ENCODE data around the gene PAQR9.
"Not testable (repeated sequence)": the region's sequence is repeated elsewhere in the genome, so short reads cannot be mapped to it uniquely, and the experiment has no call there.

The PAQR9 gene

DNA sequence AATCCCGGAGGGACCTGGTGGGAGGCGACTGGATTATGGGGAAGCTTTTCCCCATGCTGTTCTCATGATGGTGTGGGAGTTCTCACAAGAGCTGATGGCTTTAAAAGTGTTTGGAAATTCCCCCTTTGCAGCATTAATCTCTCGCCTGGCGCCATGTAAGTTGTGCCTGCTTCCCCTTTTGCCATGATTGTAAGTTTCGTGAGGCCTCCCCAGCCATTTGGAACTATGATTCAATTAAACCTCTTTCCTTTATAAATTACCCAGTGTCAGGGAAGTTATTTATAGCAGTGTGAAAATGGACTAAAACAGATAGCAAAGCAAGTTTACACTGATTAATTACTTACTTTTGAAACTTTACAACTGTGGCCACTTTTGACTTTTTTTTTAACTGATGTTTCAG lies 27.2 kb upstream of the PAQR9 start:
- no peak overlapping the region for H3K4me3 Mint-ChIP-seq
- peaks cover 16% of the 10 kb centered on the region for H3K27me3 Mint-ChIP-seq
- no peaks in the 10 kb centered on the region for H3K36me3 Mint-ChIP-seq (ENCODE audit: low read depth)
- no peak overlapping the region for H3K27ac Mint-ChIP-seq
- DNase-seq: no peak
- H3K4me1 Mint-ChIP-seq (ENCODE audit: low read depth): peaks cover 6% of the 10 kb centered on the region
- no peaks in the 10 kb centered on the region for H3K9me3 Mint-ChIP-seq

DNA sequence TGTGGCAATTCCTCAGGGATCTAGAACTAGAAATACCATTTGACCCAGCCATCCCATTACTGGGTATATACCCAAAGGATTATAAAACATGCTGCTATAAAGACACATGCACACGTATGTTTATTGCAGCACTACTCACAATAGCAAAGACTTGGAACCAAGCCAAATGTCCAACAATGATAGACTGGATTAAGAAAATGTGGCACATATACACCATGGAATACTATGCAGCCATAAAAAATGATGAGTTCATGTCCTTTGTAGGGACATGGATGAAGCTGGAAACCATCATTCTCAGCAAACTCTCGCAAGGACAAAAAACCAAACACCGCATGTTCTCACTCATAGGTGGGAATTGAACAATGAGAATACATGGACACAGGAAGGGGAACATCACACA lies 25.4 kb upstream of the PAQR9 start:
- H3K27me3 Mint-ChIP-seq; DNase-seq; H3K4me1 Mint-ChIP-seq (ENCODE audit: low read depth); H3K27ac Mint-ChIP-seq; H3K9me3 Mint-ChIP-seq; H3K4me3 Mint-ChIP-seq; H3K36me3 Mint-ChIP-seq (ENCODE audit: low read depth): not testable (repeated sequence)

DNA sequence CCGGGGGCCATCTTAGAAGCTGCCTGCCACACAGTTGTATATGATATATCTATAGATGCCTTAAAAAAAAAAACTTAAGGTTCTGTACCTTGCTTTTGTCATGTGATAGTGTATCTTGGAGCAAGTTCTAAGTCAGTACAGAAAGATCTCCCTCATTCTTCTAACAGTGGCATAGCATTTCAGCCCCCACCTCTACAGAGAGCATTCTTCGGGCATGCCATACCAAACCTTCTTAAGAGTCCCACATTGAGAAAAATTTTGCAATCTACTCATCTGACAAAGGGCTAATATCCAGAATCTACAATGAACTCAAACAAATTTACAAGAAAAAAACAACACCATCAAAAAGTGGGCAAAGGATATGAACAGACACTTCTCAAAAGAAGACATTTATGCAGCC lies 24.7 kb upstream of the PAQR9 start:
- not testable (repeated sequence) for H3K27ac Mint-ChIP-seq; H3K27me3 Mint-ChIP-seq; H3K4me1 Mint-ChIP-seq (ENCODE audit: low read depth); H3K9me3 Mint-ChIP-seq; DNase-seq; H3K36me3 Mint-ChIP-seq (ENCODE audit: low read depth); H3K4me3 Mint-ChIP-seq

DNA sequence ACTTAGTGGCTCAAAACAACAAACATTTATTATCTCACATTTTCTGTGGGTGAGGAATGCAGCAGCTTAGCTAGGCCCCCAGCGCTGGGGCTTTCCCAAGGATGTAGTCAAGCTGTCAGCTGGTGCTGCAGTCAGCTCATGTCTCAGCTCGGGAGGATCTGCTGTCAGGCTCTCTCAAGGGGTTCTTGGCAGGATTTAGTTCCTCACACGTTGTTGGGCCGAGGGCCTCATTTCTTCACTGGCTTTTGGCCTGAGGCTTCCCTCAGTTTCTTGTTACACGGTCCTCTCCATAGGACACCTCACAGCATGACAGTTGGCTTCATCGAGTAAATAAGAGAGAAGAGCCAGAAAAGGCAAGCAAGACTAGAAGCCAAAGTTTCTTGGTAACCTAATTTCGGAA lies 24.2 kb upstream of the PAQR9 start:
- no peak overlapping the region for H3K4me3 Mint-ChIP-seq
- H3K4me1 Mint-ChIP-seq (ENCODE audit: low read depth): peaks cover 3% of the 10 kb centered on the region
- H3K36me3 Mint-ChIP-seq (ENCODE audit: low read depth): no peaks in the 10 kb centered on the region
- DNase-seq: no peak
- H3K27me3 Mint-ChIP-seq: peaks cover 4% of the 10 kb centered on the region
- H3K9me3 Mint-ChIP-seq: no peaks in the 10 kb centered on the region
- no peak overlapping the region for H3K27ac Mint-ChIP-seq

DNA sequence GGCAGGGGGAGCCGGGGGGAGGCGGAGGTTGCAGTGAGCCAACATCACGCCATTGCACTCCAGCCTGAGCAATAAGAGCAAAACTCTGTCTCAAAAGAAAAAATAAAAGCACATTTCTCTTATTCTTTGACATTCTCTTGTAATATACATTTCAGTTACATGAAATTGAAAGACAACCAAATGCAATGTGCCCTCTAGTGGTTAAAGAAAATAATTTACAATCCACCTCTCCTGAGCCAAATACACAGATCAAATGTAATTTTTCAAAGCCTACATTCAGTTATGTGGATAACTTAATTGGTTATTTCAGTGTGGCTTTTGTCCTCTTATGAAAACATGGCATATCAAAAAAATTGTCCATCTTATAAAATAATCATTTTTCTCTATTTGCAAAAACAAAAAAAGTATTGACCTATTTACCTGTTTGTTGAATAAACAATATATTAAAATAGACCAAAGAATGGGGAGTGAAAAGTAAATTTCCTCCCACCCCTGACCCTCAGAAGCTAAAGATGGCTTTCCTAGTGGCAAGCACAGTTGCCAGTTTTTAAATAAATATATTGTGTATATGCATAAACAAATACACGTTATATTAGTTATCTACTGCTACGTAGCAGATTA lies 23.7 kb upstream of the PAQR9 start:
- Mint-ChIP-seq H3K36me3 (ENCODE audit: low read depth) (no peaks in the 10 kb centered on the region), H3K4me1 (ENCODE audit: low read depth) (peaks cover 3% of the 10 kb centered on the region), H3K4me3 (no peak overlapping the region), H3K27me3 (peaks cover 4% of the 10 kb centered on the region), H3K27ac (no peak overlapping the region), H3K9me3 (no peaks in the 10 kb centered on the region)
- no peak for DNase-seq

DNA sequence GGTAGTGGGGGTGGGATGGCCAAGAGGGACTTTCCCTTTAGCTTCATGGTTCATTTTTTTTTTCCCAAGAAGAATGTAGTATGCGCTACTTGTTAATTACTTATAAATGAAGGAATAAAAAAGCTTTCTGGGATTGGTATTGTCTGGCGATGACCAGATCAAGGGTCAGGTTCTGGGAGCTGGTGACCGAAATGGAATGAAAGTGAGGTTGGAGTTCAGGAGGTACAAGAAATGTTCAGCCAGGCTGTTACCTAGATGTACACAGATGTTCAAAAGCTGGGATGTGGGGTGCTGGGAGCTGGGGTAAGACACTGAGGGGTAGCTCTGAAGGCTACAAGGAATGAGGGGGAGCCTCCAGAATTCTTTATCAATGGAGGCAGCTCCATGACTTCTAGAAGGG lies 20.8 kb upstream of the PAQR9 start:
- no peak for DNase-seq
- Mint-ChIP-seq H3K36me3 (ENCODE audit: low read depth) (no peaks in the 10 kb centered on the region), H3K27me3 (peaks cover 5% of the 10 kb centered on the region), H3K4me3 (no peak overlapping the region), H3K4me1 (ENCODE audit: low read depth) (no peaks in the 10 kb centered on the region), H3K9me3 (no peaks in the 10 kb centered on the region), H3K27ac (no peak overlapping the region)

DNA sequence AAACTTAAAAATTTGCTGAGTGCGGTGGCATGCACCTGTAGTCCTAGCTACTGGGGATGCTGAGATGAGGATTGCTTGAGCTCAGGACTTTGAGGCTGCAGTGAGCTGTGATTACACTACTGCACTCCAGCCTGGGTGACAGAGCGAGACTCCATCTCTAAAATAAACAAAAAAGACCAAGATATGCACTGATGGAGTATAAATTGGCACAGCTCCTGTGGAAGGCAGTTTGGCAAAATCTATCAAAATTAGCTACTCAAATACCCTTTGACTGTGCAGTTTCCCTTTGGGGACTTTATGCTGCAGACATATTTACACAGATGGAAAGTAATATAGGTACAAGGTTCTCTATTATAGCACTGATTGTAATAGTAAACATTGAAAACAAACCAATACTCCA lies 19.8 kb upstream of the PAQR9 start:
- H3K4me1 Mint-ChIP-seq (ENCODE audit: low read depth): no peaks in the 10 kb centered on the region
- no peaks in the 10 kb centered on the region for H3K36me3 Mint-ChIP-seq (ENCODE audit: low read depth)
- H3K27ac Mint-ChIP-seq: no peak overlapping the region
- DNase-seq: no peak
- peaks cover 6% of the 10 kb centered on the region for H3K27me3 Mint-ChIP-seq
- no peaks in the 10 kb centered on the region for H3K9me3 Mint-ChIP-seq
- H3K4me3 Mint-ChIP-seq: no peak overlapping the region

DNA sequence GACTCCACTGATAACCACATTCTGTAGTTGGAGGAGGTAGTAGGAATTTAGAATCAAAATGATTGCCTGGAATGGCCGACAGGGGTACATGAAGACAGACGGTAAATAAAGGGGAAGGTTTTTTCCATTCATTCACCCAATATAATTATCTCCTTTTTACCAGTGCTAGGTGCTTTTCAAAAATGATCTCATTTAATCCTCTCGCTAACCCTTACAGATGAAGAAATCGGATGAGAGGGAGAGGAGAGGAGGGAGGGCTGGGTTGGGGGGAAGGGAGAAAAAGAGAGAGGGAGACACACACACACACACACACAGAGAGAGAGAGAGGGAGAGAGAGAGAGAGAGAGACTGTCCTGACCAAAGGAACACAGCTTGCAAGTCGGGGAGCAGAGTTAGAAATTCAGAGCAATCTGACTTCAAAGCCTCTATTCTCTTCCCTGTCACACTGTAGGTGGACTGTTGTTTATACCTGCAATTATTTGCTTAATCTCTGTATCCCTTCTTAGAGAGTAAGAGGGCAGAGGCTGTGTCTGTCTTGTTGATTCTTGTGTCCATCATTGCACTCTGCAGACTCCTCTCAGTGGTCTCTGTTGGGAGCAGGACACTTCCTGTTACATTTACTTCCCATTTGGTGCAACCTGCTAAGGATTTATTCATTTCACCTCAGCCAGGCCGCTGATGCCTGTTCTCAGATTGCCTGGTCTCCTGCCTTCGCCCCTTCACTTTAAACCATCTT lies 18.7 kb upstream of the PAQR9 start:
- Mint-ChIP-seq H3K36me3 (ENCODE audit: low read depth) (no peaks in the 10 kb centered on the region), H3K9me3 (no peaks in the 10 kb centered on the region), H3K4me1 (ENCODE audit: low read depth) (no peaks in the 10 kb centered on the region), H3K27ac (no peak overlapping the region), H3K27me3 (peaks cover 6% of the 10 kb centered on the region), H3K4me3 (no peak overlapping the region)
- DNase-seq: no peak

DNA sequence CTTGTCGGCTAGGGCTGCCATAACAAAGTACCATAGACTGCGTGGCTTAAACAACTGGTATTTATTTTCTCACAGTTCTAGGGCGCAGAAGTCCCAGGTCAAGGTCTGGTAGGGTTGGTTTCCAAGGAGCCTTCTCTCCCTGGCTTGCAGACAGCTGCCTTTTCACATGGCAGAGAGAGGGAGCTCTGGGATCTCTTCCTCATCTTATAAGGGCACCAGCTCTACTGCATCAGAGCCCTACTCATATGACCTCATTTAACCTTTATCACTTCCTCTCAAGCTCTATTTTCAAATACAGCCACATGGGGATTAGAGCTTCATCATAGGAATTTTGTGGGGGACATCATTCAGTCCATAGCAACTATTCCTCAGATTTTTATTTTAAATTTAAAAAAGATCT lies 17.6 kb upstream of the PAQR9 start:
- Mint-ChIP-seq H3K36me3 (ENCODE audit: low read depth) (no peaks in the 10 kb centered on the region), H3K9me3 (no peaks in the 10 kb centered on the region), H3K4me3 (no peak overlapping the region), H3K27ac (no peak overlapping the region), H3K4me1 (ENCODE audit: low read depth) (no peaks in the 10 kb centered on the region), H3K27me3 (peaks cover 11% of the 10 kb centered on the region)
- no peak for DNase-seq

DNA sequence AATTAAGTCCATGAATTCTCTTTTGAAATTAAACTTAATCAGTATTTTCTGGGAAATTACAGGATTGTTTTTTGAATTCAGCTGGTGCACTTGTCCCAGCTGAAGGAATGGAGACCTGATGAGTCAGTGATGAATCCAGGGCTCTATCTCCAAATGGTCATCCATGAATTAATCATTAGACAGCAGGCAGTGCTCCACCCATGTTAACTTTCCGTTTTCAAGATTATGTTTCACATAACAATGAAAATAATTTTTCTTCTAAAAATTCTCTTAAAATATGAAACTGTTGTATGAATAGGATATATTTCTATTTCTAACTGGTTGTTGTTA lies 13.9 kb upstream of the PAQR9 start:
- H3K4me1 Mint-ChIP-seq (ENCODE audit: low read depth): no peaks in the 10 kb centered on the region
- no peak overlapping the region for H3K4me3 Mint-ChIP-seq
- DNase-seq: no peak
- no peaks in the 10 kb centered on the region for H3K9me3 Mint-ChIP-seq
- peaks cover 28% of the 10 kb centered on the region for H3K27me3 Mint-ChIP-seq
- no peak overlapping the region for H3K27ac Mint-ChIP-seq
- no peaks in the 10 kb centered on the region for H3K36me3 Mint-ChIP-seq (ENCODE audit: low read depth)

DNA sequence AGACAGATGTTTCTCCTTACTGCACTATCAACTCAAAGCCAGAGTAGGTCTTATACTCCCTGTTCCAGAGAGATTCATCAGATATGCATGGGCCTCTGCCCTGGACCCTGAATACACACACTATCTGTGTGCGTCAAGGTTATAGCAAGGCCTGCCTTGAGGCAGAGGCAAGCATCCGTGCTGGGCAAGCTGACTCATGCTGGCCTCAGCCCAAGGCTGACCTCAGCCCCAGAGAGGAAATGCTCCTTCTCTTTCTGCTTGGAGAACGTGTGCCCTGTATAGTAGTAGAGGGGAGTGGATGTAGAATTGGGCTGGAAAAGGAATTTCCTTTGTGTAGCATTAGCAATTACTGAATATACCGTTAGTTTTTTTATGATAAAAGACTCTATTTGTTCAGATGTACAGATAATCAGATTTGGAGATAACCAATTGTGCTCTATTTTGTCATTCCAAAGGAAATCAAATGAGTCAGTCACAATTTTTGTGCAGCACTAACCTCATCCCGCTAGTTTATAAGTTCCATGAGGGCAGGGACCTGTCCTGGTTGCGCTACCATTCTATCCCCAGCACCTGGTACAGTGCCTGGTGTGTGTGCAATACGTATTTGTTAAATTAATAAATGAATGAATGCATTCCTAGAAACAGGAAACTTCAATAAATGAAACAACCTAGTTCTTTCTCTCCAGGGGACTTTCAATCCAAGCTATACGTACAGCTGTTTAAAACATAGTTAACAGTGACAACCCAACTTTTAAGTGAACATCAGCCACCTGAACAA lies 13.3 kb upstream of the PAQR9 start:
- no peaks in the 10 kb centered on the region for H3K36me3 Mint-ChIP-seq (ENCODE audit: low read depth)
- H3K9me3 Mint-ChIP-seq: no peaks in the 10 kb centered on the region
- no peak for DNase-seq
- no peaks in the 10 kb centered on the region for H3K4me1 Mint-ChIP-seq (ENCODE audit: low read depth)
- no peak overlapping the region for H3K4me3 Mint-ChIP-seq
- H3K27ac Mint-ChIP-seq: no peak overlapping the region
- peaks cover 33% of the 10 kb centered on the region for H3K27me3 Mint-ChIP-seq

DNA sequence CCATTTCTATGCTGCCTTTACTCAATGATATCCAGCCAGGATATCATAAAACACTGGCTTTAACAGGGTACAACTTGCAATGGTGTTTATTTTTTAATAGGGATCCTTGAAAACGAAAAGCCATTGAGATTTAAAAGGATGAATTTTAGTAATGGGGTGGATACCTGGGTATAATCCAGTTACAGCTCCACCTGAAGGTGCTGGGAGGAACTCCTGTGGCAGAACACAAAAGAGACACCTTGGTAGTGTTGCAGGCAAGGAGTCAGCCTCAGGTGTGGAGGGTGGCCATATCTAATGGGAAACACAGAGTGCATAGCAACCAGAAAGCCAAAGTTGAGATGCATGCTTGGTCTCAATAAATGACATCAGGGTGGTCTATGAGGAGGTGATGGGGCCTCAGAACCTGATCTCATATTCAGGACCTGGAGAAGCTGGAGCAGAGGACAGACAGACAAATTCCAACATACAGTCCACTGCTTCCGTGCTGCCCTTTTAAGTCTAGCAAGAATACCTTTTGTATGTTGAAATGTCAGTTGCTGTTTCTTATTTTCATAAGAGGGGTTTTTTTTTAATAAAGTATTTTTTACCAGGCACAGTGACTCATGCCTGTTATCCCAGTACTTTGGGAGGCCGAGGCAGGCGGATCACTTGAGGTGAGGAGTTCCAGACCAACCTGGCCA lies 12.0 kb upstream of the PAQR9 start:
- DNase-seq: no peak
- Mint-ChIP-seq H3K4me1 (ENCODE audit: low read depth) (no peaks in the 10 kb centered on the region), H3K27me3 (peaks cover 45% of the 10 kb centered on the region), H3K4me3 (no peak overlapping the region), H3K27ac (no peak overlapping the region), H3K36me3 (ENCODE audit: low read depth) (no peaks in the 10 kb centered on the region), H3K9me3 (no peaks in the 10 kb centered on the region)

DNA sequence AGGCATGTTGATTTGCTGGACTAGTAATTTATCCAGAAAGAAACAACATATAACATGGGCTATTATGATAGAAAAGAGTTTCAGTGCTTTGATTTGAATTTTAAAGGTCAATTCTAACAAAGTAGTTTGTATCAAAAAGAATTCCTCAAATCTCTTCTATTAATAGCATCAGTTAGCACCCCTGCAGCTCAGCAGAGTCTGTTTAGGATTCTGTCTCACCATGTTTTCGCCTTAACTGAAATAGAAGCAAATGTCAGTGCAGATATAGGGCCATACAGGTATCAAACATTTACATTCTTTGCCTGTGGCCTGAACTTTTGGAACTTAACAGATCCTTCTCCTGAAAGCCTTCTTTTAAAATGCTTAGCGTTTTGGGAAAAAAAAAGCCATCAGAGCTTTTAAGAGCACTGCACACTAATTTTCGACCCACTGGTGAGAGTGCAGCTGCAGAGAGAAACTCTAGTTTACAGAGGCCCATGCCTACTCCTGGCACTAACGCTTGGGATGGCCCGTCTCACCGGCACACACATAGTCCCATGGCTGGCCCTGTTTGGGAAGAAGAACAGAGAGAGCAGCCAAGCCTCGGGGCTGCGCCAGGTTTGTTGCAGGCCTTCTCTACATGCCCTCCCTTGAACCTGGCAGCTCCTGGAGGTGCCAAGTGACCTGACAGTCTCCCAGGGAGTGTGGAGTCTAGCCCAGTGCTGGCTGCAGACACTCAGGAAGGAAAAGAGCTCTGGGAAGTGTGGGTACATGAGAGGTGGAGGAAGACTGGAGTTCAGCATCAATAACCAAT lies 9.9 kb upstream of the PAQR9 start:
- no peaks in the 10 kb centered on the region for H3K4me1 Mint-ChIP-seq (ENCODE audit: low read depth)
- no peak overlapping the region for H3K4me3 Mint-ChIP-seq
- DNase-seq: no peak
- H3K9me3 Mint-ChIP-seq: no peaks in the 10 kb centered on the region
- H3K36me3 Mint-ChIP-seq (ENCODE audit: low read depth): no peaks in the 10 kb centered on the region
- no peak overlapping the region for H3K27ac Mint-ChIP-seq
- peaks cover 44% of the 10 kb centered on the region for H3K27me3 Mint-ChIP-seq

DNA sequence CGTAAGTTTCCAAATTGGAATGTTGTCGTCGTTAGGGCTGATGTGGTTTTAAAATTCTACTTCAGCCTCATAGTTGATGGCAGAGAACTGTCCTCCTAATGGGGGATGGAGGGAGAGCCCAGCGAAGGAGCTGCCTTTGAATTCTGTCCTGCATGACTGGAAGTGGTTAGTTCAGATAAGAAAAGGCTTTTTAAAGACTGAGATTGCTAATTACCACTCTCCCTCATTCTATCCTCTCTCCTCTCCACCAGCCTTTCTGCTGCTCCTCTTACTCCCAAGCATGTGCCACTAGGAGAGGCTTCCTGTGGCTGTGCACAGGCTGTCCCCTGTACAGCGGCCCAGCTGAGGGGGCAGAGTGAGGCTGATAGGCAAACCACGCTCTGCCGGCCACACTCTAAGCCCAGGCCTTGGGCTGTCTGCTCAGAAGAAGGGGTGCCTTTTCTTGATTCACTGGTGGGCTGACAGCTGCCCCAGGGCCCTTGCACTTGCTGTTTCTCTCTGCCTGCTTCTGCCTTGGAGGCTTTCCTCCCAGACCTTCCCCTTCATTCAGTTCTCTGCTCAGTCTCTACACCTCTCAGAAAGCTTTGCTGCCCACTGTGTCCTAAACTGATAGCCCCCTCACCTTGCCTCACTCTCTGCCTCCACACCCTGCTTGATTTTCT lies 8.7 kb upstream of the PAQR9 start:
- no peaks in the 10 kb centered on the region for H3K36me3 Mint-ChIP-seq (ENCODE audit: low read depth)
- H3K4me3 Mint-ChIP-seq: no peak overlapping the region
- no peak overlapping the region for H3K27ac Mint-ChIP-seq
- H3K9me3 Mint-ChIP-seq: no peaks in the 10 kb centered on the region
- no peaks in the 10 kb centered on the region for H3K4me1 Mint-ChIP-seq (ENCODE audit: low read depth)
- no peak for DNase-seq
- H3K27me3 Mint-ChIP-seq: peaks cover 48% of the 10 kb centered on the region
